IPS DF 6.9 (cell line): Measurements from ENCODE around the gene RPF1.
"Not testable (repeated sequence)": the region's sequence is repeated elsewhere in the genome, so short reads cannot be mapped to it uniquely, and the experiment has no call there.

Experiments
- DNase-seq: peaks from one replicate; pipeline ENCODE4 v3.0.0-alpha.2; 2013; ENCODE audit warnings: low read depth, low spot score
- H3K27ac ChIP-seq: one replicate; pipeline ENCODE4 v1.5.1; 2013; ENCODE audit warnings: low read length, control low read depth
- H3K27me3 ChIP-seq: 2 replicates; pipeline ENCODE4 v1.6.1; 2013; ENCODE audit warnings: mild to moderate bottlenecking, low read length; ENCODE audit not compliant: control insufficient read depth, insufficient read depth
- H3K36me3 ChIP-seq: 2 replicates; pipeline ENCODE4 v1.6.1; 2013; ENCODE audit warnings: low read length; ENCODE audit not compliant: control insufficient read depth, insufficient read depth
- H3K4me1 ChIP-seq: 2 replicates; pipeline ENCODE4 v1.6.1; 2013; ENCODE audit warnings: low read length; ENCODE audit not compliant: control insufficient read depth, insufficient read depth
- H3K4me3 ChIP-seq: 2 replicates; pipeline ENCODE4 v1.5.1; 2013; ENCODE audit warnings: mild to moderate bottlenecking, low read length
- H3K9me3 ChIP-seq: 2 replicates; pipeline ENCODE4 v1.6.1; 2013; ENCODE audit warnings: low read length, inconsistent platforms; ENCODE audit not compliant: control insufficient read depth, insufficient read depth
- WGBS: extraction: QIAGEN DNeasy Blood & Tissue Kit; methylation state at CpG from one replicate; pipeline ENCODE4 v1.1.7; 2013; ENCODE audit warnings: mixed read lengths, missing lambda C conversion rate; ENCODE audit not compliant: insufficient read length, insufficient coverage; 5-methylcytosine and 5-hydroxymethylcytosine counted together

The RPF1 gene

DNA sequence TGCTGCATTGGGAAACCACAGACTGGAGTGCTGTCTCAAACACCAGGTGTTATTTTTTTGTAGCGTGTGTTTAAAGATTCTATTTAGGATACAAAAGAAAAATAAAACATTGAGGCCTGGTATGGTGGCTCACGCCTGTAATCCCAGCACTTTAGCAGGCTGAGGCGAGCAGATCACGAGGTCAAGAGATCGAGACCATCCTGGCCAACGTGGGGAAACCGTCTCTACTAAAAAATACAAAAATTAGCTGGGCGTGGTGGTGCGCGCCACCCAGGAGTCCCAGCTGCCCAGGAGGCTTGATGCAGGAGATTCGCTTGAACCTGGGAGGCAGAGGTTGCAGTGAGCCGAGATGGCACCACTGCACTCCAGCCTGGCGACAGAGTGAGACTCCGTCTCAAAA lies 28.8 kb downstream of the RPF1 start:
- WGBS = no CpG with 5 or more reads among the region's 14 CpGs
- DNase-seq, H3K27me3 ChIP-seq, H3K4me3 ChIP-seq, H3K36me3 ChIP-seq, H3K4me1 ChIP-seq, H3K9me3 ChIP-seq, H3K27ac ChIP-seq: not testable (repeated sequence)

DNA sequence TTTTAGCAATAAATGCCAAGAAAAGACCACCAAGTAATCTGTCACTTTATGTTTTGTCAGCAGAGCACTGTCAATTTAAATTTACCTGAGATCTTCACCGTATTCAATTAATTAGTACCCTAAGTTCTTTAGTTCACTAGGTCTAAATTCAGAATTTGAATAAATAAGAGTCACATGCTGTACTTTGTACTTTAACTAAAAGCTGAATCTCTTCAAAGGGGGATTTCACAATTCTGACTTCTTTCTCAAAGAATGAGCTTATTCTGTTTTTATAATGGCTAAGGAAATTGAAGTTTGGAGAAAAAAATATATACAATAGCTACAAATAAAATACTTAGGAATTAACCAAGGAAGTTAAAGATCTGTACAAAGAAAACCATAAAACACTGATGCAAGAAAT lies 29.4 kb downstream of the RPF1 start:
- H3K27ac ChIP-seq = no peak overlapping the region
- no peaks in the 10 kb centered on the region for H3K4me1 ChIP-seq
- H3K36me3 ChIP-seq = no peaks in the 10 kb centered on the region
- no peak overlapping the region for H3K4me3 ChIP-seq
- no CpG with 5 or more reads among the region's 1 CpG for WGBS
- no peaks in the 10 kb centered on the region for H3K27me3 ChIP-seq
- H3K9me3 ChIP-seq = no peaks in the 10 kb centered on the region
- DNase-seq = no peak

DNA sequence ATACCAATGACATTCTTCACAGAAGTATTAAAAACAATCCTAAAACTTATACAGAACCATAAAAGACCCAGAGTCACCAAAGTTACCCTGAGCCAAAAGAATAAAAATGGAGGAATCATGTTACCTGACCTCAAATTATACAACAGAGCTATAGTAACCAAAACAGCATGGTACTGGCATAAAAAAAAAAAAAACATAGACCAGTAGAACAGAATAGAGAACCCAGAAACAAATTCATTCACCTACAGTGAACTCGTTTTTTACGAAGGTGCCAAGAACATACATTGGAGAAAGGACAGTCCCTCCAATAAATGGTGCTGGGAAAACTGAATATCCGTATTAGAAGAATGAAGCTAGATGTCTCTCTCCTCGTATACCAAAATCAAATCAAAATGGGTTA lies 30.0 kb downstream of the RPF1 start:
- H3K4me1 ChIP-seq = no peaks in the 10 kb centered on the region
- no peak for DNase-seq
- no peaks in the 10 kb centered on the region for H3K27me3 ChIP-seq
- H3K36me3 ChIP-seq = no peaks in the 10 kb centered on the region
- no peak overlapping the region for H3K27ac ChIP-seq
- no peak overlapping the region for H3K4me3 ChIP-seq
- no peaks in the 10 kb centered on the region for H3K9me3 ChIP-seq
- WGBS = no CpG with 5 or more reads among the region's 4 CpGs

DNA sequence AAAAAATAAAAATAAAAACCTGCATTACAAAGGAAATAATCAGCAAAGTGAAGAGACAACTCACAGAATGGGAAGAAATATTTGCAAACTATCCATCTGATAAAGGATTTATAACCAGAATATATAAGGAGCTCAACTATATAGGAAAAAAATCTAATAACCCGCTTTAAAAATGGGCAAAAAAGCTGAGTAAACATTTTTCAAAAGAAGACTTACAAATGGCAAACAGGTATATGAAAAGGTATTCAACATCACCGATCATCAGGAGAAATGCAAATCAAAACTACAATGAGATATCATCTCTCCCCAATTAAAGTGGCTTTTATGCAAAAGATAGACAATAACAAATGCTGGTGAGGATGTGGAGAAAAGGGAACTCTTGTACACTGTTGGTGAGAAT lies 31.1 kb downstream of the RPF1 start:
- H3K9me3 ChIP-seq = no peaks in the 10 kb centered on the region
- no CpG with 5 or more reads among the region's 2 CpGs for WGBS
- DNase-seq = no peak

DNA sequence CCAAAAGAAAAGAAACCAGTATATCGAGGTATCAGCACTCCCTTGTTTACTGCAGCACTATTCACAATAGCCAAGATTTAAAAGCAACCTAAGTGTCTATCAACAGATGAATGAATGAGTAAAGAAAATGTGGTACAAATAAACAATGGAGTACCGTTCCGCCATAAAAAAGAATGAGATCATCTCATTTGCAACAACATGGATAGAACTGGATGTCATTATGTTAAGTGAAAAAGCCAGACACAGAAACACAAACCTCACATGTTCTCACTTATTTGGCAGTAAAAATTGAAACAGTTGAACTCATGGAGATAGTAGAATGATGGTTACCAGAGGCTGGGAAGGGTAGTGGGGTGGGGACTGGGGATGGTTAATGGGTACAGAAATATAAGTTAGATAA lies 31.6 kb downstream of the RPF1 start:
- WGBS = no CpG with 5 or more reads among the region's 3 CpGs
- Histone ChIP-seq H3K27me3 (no peaks in the 10 kb centered on the region), H3K36me3 (no peaks in the 10 kb centered on the region), H3K27ac (no peak overlapping the region), H3K9me3 (no peaks in the 10 kb centered on the region), H3K4me1 (no peaks in the 10 kb centered on the region), H3K4me3 (no peak overlapping the region)
- DNase-seq = no peak

More for the DNA sequence above, 31.1 kb downstream of the RPF1 start:
- Histone ChIP-seq H3K36me3 (no peaks in the 10 kb centered on the region), H3K27me3 (no peaks in the 10 kb centered on the region), H3K4me1 (no peaks in the 10 kb centered on the region), H3K4me3 (no peak overlapping the region), H3K27ac (no peak overlapping the region)

DNA sequence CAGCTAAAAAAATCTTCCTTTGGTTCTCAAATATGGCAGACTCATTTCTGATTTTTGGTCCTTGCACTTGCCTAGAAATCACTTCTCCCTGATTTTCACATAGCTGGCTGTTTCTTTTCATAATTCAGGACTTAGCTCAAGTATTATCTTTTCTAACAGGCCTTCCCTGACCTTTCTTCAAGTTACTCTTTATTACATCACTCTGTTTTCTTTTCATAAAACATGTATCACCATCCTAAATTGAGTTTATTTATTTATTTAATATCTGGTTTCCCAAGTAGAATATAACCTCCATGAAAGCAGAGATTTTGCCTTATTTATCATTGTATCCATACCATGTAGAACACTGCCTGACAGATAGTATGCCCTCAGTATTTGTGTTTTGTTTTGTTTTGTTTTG lies 45.5 kb downstream of the RPF1 start:
- no peak for DNase-seq
- no peaks in the 10 kb centered on the region for H3K36me3 ChIP-seq
- H3K27ac ChIP-seq = no peak overlapping the region
- H3K4me1 ChIP-seq = no peaks in the 10 kb centered on the region
- no peaks in the 10 kb centered on the region for H3K27me3 ChIP-seq
- no peak overlapping the region for H3K4me3 ChIP-seq
- no peaks in the 10 kb centered on the region for H3K9me3 ChIP-seq

DNA sequence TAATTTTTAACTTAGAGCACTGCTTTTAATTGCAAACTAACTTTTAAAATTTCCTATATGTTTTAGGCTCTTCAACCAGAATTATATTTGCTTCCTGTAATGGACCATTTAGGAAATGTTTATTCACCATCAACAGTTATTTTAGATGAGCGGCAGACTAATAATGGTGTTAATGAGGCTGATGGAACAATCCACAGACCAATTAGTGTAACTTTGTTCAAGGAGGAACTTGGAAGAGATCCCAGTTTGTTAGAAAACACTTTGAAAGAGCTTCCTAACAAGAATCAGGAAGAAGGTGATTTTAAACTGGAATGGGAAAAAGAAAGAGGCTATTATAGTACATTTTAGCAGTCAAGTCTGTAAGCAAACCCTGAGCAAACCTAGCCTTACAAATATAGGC lies 46.7 kb downstream of the RPF1 start:
- no CpG with 5 or more reads among the region's 1 CpG for WGBS

DNA sequence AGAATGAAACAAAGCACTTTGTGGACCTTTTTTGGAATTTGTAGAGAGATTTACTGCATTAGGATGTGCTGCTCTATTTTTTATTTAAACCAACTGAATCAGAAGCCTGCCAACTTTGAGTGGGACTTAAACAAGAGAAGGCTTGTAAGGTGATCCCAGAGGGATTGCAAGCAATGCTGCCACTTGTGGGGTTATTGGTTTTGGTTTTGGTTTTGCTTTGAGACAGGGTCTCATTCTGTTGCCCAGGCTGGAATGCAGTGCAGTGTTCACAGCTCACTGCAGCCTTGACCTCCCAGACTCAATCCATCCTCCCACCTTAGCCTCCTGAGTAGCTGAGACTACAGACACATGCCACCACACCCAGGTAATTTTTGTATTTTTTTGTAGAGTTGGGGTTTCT lies 59.5 kb downstream of the RPF1 start:
- Histone ChIP-seq H3K9me3 (no peaks in the 10 kb centered on the region), H3K27me3 (no peaks in the 10 kb centered on the region), H3K36me3 (no peaks in the 10 kb centered on the region), H3K4me3 (no peak overlapping the region), H3K4me1 (no peaks in the 10 kb centered on the region), H3K27ac (no peak overlapping the region)
- no peak for DNase-seq

More for the DNA sequence above, 46.7 kb downstream of the RPF1 start:
- Histone ChIP-seq H3K27ac (no peak overlapping the region), H3K4me1 (no peaks in the 10 kb centered on the region), H3K36me3 (no peaks in the 10 kb centered on the region), H3K27me3 (no peaks in the 10 kb centered on the region), H3K4me3 (no peak overlapping the region), H3K9me3 (no peaks in the 10 kb centered on the region)
- no peak for DNase-seq

DNA sequence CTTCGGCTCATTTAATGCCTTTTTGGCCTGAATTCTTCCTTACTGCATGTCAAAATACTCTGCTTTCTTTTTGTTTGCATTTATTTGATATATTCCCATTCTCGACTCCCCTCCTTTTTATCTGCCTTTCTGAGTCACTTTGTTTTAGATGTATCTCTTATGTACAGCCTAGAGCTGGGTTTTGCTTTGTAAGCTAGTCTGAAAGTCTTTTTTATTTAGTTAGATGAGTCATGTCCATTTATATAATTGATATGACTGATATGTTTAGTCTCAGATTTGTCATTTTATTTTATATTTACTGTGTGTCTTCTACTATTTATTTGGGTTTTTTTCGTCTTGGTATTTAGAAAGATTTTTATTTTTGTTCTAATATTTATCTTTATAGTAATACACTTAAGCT lies 60.9 kb downstream of the RPF1 start:
- Histone ChIP-seq H3K36me3 (no peaks in the 10 kb centered on the region), H3K9me3 (no peaks in the 10 kb centered on the region), H3K27me3 (no peaks in the 10 kb centered on the region), H3K27ac (no peak overlapping the region), H3K4me3 (no peak overlapping the region), H3K4me1 (no peaks in the 10 kb centered on the region)
- WGBS = no CpG with 5 or more reads among the region's 3 CpGs
- DNase-seq = no peak

DNA sequence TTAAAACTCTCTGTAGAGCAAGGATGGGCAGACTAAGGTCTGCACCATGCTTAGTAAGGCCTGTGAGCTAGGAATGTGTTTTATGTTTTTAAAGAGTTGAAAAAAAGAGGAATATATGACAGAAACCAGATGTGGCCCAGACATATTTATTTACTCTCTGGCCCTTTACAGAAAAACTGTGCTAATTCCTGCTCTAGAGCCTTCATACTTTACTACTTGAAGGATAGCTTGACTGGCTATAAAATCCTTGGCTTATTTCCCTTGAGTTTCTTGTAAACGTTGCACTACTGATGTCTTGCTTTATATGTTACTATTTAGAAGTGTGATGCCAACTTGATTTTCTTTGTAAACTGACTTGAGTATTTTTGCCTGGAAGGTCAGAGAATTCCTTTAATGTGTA lies 61.7 kb downstream of the RPF1 start:
- DNase-seq = no peak
- Histone ChIP-seq H3K36me3 (no peaks in the 10 kb centered on the region), H3K27me3 (no peaks in the 10 kb centered on the region), H3K4me1 (no peaks in the 10 kb centered on the region), H3K9me3 (no peaks in the 10 kb centered on the region), H3K27ac (no peak overlapping the region), H3K4me3 (no peak overlapping the region)
- WGBS = no CpG with 5 or more reads among the region's 1 CpG

DNA sequence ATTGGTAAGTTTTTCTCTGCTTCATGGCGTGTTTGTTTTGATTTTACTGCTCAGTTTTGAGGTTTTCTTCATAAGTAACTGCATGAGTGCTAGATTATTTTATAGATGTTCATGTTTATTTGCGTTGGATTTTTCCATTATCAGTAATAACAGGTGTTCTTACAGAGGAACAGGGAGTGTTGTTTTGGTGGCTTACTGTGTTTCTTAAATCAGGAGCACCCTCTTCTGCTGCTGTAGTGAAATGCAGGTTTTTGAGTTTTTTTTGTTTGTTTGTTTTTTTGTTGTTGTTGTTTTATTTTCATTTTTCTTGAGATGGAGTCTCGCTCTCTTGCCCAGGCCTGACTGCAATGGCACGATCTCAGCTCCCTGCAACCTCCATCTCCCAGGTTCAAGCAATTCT lies 62.6 kb downstream of the RPF1 start:
- no peaks in the 10 kb centered on the region for H3K36me3 ChIP-seq
- WGBS = no CpG with 5 or more reads among the region's 4 CpGs
- no peak overlapping the region for H3K27ac ChIP-seq

More for the DNA sequence above, 62.6 kb downstream of the RPF1 start:
- Histone ChIP-seq H3K9me3 (no peaks in the 10 kb centered on the region), H3K4me3 (no peak overlapping the region), H3K4me1 (no peaks in the 10 kb centered on the region), H3K27me3 (no peaks in the 10 kb centered on the region)
- no peak for DNase-seq
